GM12892 (cell line): ENCODE data around the gene KCNMB2.

Experiments
- DNase-seq: peaks from one replicate; pipeline ENCODE4 v3.0.0; 2011; ENCODE audit not compliant: insufficient read length
- FAIRE-seq: peaks from 2 replicates; lab custom pipeline; 2011; peaks lifted over from hg19 to GRCh38; lab: Jason Lieb, UNC
- POLR2A ChIP-seq: IDR thresholded peaks from 2 replicates; pipeline ENCODE4 v1.6.1; 2011; ENCODE audit warnings: low read depth, low read length, control low read depth
- POLR2AphosphoS5 ChIP-seq: IDR thresholded peaks from 2 replicates; pipeline ENCODE4 v1.6.1; 2011; ENCODE audit warnings: low read depth, low read length, control low read depth
- TAF1 ChIP-seq: IDR thresholded peaks from 2 replicates; pipeline ENCODE4 v1.6.1; 2011; ENCODE audit warnings: low read depth, mild to moderate bottlenecking, control low read depth, low read length, borderline replicate concordance

KCNMB2 gene

DNA sequence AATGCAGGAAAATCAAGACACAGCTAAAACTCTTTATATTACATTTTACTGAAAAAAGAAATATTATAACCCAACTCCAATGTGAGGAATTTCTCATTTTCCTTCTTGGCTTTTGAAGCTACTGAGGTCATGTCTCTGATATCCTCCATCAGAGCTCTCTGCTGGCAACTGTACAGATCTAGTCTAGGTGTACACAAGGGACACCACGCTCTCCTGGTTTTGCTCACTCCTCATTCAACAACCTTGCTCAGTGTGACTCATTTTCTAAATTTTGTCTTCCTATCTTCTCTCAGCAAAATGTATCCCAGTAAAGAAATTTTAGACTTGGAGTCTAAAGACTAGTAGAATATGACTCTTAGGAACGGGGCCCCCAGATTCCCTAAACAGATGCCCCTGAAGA, 144.3 kb downstream of the KCNMB2 start:
- no peak for FAIRE-seq
- TF ChIP-seq POLR2A (no peak), POLR2AphosphoS5 (no peak), TAF1 (no peak)
- no peak for DNase-seq

DNA sequence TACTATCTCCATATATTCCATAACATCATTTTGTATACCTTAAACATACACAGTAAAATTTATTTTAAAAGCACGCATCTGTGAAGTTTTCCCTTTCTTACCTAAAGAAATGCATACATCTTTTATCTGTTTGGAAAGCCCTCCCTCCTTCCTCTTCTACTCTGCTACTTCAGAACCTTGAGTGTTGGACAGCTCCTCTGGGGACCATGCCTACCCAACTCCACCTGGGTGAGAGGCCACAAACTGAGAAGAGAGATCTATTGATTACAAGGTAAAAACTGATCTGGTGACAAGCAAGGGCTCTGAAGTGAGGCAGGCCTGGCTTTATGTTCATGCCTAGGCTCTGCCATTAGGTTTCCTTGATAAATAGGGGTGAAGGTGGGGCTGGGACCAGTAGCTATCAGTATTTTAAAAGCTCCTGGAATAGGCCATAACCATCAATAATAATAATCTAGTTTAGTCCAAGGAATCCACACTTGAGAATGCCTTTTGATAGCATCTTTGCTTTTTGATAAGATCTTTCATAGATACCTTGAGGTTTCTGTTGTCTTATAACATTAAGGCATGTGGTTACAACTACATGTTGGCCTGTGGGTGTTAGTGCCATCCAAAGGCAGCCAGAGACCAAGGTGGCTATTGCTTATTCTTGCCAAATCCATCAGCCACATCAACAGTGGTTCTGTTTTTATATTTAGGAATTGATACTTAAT, 148.8 kb downstream of the KCNMB2 start:
- DNase-seq = no peak
- TF ChIP-seq POLR2AphosphoS5 = no peak
- TF ChIP-seq POLR2A = no peak
- no peak for TF ChIP-seq TAF1
- FAIRE-seq = no peak

DNA sequence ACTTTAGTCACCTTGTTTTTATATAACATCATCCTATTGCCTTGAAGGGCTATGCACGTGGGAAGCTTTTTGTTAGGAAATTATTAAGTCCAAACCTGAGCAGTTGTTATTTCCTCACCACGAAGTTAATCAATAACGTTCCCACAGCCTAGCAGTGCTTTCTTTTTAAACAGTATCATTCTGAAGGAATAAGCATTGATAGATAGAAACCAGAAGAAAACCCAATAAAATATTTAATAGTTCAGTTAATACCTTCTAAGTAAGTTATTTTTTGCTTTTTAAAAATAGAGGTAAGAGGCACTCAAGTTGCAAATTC, 149.3 kb downstream of the KCNMB2 start:
- TF ChIP-seq TAF1 (no peak), POLR2A (no peak), POLR2AphosphoS5 (no peak)
- DNase-seq (no peak), FAIRE-seq (no peak)

DNA sequence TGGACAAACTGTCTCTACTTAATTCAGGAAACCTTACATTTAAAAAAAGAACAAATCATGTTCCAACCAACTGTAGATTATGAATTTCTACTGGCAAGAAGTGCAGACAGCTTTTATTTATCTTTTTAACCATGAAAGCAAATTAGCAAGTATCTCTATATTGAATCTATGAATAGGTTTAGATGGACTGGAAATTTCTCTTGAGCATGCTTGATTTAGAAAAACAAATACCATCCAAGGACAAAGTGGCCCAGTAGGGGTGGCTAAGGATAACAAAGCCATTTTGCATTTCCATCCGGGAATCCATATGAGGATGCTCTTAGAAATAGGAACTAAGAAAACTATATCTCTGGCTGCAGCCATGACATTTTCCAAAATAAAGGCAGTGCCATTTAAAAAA, 150.6 kb downstream of the KCNMB2 start:
- FAIRE-seq = no peak
- DNase-seq = no peak
- no peak for TF ChIP-seq TAF1
- no peak for TF ChIP-seq POLR2A
- no peak for TF ChIP-seq POLR2AphosphoS5

DNA sequence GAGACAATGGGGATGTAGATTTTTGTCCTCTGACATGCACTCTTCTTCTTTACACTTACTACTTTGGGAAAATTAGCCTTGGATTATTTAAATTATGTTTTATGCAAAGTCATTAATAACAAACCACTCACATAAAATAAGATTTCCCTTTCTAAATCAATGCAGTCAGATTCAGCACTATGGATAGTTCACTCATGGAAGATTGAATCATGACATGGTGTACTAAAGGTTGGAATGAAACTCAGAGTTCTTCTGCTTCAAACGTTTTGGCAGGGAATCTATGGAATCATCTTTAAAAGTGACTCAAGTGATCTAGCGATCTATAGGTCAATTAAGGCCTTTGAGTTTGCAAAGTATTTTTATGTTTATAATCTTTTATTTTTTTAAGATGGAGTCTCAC, 154.3 kb downstream of the KCNMB2 start:
- DNase-seq = no peak

DNA sequence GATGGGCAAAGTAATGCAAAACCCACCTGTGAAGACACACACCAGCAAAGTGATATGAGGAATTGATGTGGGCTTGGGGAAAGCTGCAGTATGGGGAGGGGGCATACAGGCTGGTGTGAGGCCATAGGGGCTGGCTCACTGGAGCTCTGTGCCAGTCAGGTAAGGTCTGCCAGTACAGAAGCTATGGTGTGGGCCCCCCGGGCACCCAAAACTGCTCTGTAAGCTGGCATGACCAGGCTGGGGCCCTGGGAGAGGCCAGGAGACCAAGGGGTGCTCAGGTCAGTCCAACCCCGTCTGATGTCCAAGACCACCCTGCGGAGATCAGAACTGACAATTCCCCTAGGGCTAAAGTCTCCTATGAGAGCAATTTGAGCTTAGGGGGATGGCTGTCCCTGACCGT, 163.1 kb downstream of the KCNMB2 start:
- TF ChIP-seq POLR2AphosphoS5 (no peak), TAF1 (no peak), POLR2A (no peak)
- DNase-seq (no peak), FAIRE-seq (no peak)

More for the DNA sequence above, 154.3 kb downstream of the KCNMB2 start:
- TF ChIP-seq POLR2AphosphoS5 (no peak), TAF1 (no peak), POLR2A (no peak)
- FAIRE-seq = no peak

DNA sequence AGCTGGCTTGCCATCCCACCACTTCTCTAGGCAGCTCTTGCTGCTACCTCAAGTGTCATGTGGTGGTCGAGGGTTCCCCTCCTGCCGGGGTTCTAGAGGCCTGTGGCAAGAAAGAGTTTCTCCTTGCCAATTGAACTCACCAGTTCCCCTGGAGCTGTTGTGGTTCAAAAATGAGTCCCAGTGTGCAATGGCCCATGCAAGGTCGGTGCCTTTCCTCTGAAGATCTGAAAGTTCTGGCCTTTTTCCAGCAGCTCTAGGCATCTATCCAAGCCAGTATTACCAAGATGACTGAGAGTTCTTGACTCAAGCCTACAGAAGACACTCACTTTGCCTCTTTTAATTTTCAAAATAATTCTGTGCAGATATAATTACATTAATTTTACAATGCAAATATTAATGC, 163.6 kb downstream of the KCNMB2 start:
- DNase-seq (no peak), FAIRE-seq (peak; percentile 36)
- TF ChIP-seq POLR2A (no peak), TAF1 (no peak), POLR2AphosphoS5 (no peak)

DNA sequence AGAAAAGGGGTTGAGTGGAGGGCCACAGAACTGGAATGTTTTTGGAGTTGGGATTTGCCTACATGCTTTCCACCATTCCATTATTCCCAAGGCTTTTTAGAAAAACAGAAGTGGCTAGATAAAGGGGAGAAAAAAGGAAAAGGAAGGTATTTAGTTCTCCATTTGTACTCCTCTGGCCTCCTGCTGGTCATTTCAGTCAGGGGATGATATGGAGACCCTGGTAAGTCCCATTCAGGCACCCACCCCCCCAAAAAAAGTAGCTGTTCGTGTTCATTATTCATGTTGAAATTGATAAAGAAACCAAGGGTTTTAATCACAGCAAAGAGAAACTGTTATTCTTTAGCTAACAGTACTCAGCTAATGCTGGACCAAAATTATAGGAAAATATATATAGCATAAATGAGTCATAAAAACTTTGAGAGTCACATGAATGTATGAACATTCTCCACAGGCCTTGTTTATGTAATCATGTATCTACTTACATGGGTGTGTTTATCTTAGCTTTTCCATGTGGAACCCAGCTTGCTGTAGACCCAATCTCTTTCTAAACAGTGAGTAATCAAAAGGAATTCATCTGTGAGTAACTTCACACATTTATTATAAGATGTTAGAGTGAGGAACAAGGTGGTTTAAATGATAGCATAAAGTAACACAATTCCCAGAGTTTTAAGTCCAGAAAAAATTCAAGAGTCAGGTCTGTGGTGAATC, 167.2 kb downstream of the KCNMB2 start:
- no peak for FAIRE-seq
- no peak for DNase-seq
- no peak for TF ChIP-seq POLR2A
- no peak for TF ChIP-seq TAF1
- no peak for TF ChIP-seq POLR2AphosphoS5

DNA sequence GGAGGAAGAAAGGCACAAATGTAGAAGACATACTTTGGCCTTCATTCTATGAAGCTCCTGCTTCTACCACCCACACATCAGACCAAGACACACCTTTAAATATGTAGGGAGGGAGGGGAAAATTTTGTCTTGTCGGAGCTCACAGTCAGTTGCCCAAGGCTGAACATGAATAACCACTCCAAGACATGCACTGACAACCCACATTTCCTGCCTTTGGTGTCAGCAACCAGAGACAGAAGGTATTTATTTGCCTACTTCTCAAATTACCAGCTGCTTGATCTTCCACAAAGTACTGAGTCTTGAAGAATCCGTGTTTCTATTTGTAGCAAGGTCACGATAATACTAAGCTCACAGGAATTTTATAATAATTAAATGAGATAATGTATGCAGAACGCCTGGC, 169.7 kb downstream of the KCNMB2 start:
- FAIRE-seq (no peak), DNase-seq (no peak)
- TF ChIP-seq TAF1 = no peak
- no peak for TF ChIP-seq POLR2A
- no peak for TF ChIP-seq POLR2AphosphoS5

DNA sequence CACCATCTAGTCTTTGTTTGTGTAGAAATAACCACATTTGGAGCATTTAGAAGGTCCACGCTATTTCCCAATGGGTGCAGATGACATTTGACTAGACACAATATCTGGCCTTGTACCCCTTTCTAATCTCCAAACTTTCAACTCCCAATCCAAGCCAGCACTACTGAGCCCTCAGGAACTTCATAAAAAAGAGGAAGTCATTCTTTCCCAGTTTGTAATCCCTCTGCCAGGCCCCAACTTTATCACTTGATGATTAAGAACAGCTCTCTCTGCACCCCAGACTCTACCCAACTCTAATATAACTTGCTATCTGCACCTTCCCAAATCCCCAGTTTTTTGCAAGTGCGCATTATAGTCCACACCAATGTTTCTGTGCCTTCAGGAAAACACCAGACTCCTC, 170.2 kb downstream of the KCNMB2 start:
- no peak for FAIRE-seq
- DNase-seq = no peak
- no peak for TF ChIP-seq TAF1

DNA sequence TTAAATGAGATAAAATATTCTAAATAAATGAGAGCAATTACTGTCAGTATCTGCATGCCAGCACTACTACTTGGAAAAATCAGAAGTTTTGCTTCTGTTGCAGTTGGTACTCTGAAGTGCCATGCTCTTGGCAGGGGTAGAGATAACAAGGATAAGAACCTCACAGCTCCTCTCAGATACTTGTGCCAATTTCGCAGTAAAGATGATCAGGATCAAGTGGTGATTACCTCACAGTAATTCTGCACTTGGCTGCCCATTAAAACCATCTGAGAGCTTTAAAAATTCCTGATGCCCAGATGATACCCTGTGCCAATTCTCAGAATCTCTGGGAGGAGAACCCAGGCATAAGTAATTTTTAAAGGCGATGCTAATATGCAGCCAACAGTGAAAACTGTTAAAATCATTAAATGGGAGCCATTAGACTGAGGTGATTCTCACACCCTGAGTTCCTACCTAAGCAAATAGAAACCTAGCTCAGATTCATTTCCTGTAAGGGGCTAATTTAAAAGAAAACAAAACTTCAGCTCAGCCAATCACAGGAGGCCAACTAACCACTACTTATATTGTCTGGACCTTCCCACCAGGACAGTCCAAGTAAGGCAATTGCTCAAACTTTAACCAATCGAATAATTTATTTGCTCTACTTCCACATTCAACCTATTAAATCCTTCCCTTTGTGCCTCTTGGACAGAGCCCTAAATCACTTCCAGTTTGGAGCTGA, 171.2 kb downstream of the KCNMB2 start:
- FAIRE-seq (no peak), DNase-seq (no peak)
- no peak for TF ChIP-seq POLR2A
- TF ChIP-seq TAF1 = no peak
- no peak for TF ChIP-seq POLR2AphosphoS5

DNA sequence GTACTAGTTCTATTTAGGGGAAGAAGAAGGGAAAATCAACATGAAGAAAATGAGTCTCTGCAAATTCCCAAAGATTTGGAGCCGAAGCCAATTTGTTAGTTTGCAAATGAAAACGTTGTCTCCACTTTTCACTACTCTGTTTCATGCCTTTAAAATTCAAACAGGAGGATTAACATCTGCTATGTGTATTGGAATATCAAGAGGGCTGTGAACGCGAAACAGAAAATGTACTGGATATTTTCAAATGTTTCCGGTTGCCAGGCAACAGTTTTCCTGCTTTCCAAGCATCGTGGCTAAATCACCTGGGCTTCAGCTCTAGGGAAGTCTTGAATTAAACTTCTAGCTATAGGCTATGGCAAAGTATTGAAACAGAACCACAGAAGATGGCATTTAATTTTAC, 172.8 kb downstream of the KCNMB2 start:
- FAIRE-seq = no peak
- DNase-seq = no peak
- TF ChIP-seq POLR2A (no peak), POLR2AphosphoS5 (no peak), TAF1 (no peak)
